ENCODE data around the gene CLIP1.

CLIP1 gene

DNA sequence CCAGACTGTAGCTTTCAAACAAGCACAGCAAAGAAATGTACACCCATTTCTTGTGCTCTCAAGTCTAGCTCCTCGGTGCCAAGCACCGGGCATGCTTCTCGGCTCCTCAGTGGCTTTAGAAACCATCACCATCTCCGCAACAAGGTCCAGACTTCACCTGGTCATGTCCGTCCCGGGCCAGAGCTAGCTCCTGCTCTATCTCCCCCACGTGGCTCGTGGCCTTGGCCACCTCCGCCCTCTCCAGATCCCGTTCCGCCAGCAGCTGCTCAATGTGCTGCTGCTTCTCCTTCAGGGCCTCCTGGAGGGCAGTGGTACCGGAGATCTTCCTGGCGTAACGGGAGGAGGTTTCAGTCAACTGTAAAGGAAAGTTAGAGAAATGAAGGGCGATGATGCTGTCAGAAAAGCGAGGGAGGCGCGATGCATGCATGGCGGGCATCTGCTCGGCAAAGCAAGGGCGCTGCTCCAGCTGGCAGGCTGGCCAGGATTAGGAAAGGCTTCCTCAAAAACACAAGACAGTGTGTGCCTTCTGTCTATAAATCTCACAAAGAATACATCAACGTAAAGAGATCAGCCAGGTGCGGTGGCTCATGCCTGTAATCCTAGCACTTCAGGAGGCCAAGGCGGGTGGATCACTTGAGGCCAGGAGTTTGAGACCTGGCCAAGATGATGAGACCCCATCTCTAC, 67.4 kb downstream of the CLIP1 start:
- DNase-seq: no peak

DNA sequence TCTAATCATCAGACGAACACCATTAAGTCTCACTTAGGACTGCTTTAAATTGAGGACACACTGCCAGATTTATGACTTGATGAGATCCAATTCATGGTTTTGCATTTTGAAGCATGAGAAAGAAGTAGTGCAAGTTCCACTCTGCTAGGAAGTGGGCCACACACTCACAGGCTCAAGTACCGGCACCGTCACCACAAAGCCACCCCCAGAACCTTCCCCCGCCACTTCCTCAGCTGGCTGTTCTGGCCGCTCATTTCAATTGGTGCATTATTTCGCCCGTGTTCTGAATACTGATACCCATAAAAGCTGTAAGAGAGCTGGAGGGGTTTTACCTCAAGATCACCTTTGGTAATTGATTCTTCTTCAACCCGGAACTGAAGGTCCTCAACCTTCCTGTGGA, 70.1 kb downstream of the CLIP1 start:
- DNase-seq: no peak

DNA sequence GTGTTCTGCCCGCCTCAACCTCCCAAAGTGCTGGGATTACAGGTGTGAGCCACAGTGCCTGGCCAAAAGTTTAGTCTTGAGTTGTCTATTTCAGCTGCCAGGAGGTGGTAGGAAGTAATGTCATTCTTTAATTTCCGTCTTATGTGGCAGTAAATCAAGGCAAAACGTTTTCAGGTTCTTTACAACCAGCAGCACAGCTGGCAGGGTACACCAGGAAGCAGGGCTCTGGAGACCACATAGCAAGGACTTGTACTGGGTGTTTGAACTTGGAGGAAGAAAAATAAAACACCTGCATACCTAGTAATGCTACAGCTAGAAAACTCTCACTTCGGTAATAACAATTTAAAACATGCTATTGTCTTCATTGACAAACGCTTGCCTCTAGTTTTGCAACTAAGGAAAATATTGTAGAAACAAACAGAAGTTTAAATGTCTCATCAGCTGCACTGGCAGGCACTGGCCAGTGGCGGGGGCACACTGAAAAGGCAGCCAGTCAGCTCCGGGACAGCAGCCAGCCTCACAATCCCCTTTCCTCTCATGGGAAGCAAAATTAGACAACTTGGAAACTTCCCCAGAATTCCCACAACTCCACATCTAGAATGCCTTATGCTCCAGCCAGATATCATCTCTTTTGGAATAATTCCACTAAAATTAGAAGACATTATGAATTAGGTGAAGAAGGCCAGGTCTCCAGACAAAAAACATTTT, 72.2 kb downstream of the CLIP1 start:
- no peak for DNase-seq

DNA sequence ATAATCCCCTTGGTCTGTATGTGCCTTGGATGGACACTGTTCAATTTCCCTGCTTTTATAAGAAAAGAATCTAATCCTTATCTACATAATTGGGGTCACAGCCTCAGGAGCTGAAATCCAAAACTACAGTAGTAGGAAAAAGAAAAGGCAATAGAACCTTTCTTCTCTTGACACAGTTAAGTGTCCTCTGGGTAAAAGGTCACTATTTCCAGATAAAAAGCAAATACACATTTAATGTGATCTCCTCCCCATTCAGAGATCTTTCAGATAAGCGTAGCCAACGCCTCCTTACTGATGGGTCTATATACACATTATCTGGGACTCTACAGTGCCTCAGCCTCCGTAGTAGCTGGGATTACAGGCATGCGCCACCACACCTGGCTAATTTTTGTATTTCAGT, 73.4 kb downstream of the CLIP1 start:
- DNase-seq: no peak

- no peak for DNase-seq
Observed at GRCh38 chr12:122348505-122348904, 74.0 kb downstream of the CLIP1 start.

GRCh38 chr12:122346054-122346453, 76.4 kb downstream of the CLIP1 start:
- DNase-seq: no peak

GRCh38 chr12:122345042-122345441, 77.4 kb downstream of the CLIP1 start:
- no peak for DNase-seq

- peak; percentile 56 for DNase-seq
Observed at GRCh38 chr12:122336015-122336946, 86.2 kb downstream of the CLIP1 start.

- DNase-seq: no peak
Observed at GRCh38 chr12:122333142-122334087, 89.1 kb downstream of the CLIP1 start.

GRCh38 chr12:122327494-122328385, 94.7 kb downstream of the CLIP1 start:
- DNase-seq: no peak

GRCh38 chr12:122327014-122327413, 95.5 kb downstream of the CLIP1 start:
- no peak for DNase-seq

- DNase-seq: no peak
Observed at GRCh38 chr12:122326586-122326985, 95.9 kb downstream of the CLIP1 start.

DNA sequence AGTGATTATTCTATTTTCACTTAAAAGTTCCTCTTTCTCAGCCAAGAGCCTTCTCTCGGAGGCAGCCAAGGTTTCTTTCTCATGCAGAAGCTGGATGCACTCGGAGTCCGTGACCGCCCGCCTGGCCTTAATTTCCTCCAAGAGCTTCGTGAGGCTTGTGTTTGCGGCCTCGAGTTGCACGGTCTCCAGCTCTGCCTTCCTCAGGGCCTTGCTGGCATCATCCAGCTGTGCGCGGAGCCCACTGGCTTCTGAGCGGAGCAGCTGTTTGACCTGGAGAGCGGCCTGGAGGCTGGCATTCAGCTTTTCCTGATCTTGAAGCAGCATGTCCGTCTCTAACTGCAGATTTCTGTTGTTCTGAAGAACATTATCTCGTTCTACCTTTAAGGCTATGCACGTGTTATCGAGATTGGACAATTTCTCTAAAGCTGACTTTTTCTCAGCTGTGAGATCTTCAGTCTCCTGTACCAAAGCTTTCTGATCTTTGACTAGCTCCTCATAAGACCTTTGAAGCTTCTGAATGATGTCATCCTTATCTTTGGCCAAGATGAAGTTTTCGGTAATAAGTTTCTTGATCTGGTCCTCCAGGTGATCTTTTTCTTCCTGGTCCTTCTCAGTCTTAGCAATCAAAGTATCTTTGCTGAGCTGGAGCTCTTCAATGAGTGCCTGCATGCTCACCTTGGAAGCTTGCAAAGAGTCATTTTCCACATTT, 99.0 kb downstream of the CLIP1 start:
- DNase-seq: no peak

- no peak for DNase-seq
Observed at GRCh38 chr12:122322501-122322900, 100.0 kb downstream of the CLIP1 start.

DNA sequence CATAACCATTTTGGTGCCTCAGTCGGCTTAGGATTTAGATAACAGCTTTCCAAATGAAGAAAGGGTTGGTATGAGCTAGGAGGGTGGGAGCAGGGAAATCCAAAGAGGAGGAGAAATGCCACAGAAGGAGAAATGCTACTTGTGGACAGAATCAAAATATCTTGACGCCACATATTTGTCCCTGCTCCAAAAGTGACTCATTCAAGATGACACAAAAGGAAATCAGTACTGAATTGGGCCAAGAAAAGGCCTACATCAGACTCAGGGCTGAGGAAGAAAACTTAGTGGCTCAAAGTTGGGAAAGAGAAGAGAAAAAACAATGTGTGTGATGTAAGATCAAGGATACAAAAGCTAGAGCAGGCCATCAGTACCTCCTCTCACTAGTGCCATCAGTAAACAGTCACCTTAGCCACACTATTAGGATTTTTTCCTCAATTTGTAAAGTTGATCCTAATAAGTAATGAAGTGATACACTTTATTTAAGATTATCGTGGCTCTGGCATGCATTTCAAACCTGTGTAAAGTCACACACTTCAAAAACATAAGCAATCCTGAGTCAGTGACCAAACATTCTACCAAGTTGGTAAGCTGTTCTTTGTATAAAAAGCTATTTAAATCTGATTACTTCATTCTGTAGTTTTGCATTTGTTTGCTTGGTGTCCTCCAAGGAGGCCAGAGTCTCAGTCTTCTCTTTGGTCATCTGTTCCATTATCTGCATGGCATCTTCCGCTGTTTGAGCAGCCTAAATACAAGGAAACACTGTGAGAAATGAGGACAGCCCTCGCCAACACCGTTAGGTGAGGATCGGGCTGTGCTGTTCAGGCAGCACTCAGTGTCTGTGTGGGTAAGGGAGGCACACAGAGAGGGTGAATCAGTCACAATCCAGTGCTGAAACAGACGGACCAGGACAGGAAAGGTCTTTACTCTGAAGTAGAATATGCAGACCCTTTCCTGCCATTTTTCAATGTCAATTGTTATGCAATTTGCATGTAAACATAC, 103.6 kb downstream of the CLIP1 start:
- DNase-seq: no peak

- DNase-seq: no peak
Observed at GRCh38 chr12:122312926-122313325, 109.5 kb downstream of the CLIP1 start.

GRCh38 chr12:122311696-122312095, 110.8 kb downstream of the CLIP1 start:
- no peak for DNase-seq

GRCh38 chr12:122310626-122311333, 111.7 kb downstream of the CLIP1 start:
- no peak for DNase-seq

All from activated CD4-positive, alpha-beta T cell treated with anti-CD3 and anti-CD28 coated beads, Interleukin-2, Interleukin-6, amounts not matched to agents 100 ng/mL and 50 ng/mL, durations not matched to agents 16 hours and 8 hours (primary cell).